ENCODE measurements around the gene C11orf21.

Gene C11orf21

GRCh38 chr11:2270322-2271076 is 31.2 kb downstream of the C11orf21 start, which contains the start of gene ASCL2:
ASCL2 (minus strand) TSS chr11:2270588; CDS start chr11:2270332, 256 bp downstream.
- DNase-seq: no peak

GRCh38 chr11:2269601-2270321 is 32.0 kb downstream of the C11orf21 start:
- DNase-seq: no peak

DNA sequence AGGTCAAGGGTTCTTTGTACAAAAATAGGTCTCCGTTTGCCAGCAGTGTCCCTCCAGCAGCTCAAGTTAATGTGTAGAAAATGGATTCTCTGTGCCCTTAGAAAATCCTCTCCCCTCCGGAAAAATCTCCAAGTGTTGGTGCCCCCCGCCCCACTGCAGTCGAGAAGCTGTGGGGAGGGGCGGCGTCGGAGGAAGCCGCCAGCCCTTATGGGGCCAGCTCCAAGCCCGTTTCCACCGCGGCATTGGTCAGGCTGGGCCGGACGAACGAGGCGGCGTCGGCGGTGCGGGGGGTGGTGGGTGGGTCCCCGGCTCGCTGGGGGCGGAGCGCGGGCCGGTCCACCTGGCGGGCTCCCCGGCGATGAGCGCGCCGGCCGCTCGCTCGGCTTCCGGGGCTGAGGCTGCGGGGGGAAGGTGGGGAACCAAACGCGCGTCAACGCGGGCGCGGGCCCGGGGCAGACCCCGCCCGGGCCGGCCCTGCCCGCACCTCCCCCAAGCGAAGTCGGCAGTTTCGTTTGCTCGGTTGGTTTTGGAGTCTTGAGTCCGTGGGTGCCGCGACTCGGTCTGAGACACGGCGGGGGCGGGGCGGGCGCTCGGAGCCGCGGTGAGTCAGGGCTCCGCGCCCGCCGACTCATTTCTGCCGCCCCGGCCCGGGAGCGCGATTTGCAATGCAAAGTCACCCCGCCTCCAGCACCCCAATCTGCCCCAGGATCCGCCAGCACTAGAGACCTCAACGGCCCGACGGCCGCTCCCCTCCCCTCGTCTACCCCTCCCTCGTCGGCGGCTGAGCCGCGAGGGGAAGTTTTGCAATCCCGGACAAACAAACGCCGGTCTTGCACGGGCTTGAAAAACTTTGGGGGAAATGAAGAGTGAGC is 32.8 kb downstream of the C11orf21 start:
- DNase-seq: no peak

DNA sequence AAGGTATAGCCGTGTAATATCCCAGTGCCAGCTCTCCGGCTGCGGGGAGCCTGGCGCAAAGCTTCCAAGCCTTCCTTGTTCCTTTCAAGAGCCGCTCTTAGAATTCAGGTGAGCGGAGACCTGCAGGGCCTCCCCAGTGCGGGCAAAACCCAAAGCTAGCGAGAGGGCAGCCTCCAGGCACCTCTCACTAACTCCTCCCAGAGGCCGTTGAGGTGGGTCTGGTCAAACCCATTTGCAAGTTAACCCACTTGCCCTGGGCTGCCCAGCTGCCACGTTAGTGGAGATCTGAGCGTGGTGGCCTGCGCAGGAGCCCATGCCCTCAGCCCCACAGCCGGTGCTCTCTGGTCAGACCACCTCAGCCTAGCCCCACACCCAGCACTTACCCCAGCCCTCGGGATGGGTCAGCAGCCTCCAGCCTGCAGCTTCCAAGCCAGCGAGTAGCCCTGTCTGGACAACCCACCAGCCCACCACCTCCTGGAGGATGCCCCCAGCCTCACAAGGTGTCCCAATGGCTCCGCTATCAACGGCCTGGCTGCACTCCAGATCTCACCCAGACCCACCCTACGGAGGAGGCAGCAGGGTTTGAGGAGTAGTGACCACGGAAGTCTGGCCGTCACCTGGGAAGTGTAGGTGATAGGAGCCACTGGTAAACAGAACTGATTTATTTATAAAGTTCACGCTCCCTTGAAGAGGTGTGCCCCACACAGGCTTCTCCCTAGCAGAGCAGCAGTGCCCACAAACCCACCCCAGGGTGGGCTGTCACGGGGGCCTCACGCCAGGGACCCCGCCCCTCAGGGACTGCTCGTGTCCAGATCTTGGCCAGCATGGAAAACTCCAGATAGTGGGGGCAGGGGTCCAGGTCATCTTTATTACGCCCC is 33.6 kb downstream of the C11orf21 start:
- no peak for DNase-seq

DNA sequence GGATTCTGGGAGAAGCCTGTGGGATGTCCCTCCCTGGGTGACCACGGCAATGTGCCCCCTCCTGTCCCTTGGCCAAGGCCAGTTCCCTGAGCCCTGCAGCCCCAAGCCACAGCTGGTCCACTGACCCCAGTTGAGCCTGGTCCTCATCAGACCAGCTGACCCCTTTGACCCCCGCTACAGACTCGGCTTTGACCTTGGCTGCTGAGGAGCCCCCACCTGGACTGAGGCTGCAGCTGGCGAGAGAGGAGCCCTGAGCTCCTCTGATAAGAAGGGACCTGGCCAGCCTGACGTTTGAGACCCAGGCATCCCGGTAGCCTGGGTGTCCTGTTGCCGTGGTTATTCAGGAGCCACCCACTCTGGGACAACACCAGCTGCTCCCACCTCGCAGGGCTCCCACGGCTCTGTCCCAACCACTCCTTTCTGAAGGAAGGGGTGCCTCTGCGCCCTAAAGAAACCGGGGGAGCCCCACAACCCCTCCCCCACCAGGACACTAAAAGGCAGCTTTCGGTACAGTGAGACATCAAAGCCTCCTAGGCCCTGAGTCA is 34.3 kb downstream of the C11orf21 start:
- DNase-seq: no peak

DNA sequence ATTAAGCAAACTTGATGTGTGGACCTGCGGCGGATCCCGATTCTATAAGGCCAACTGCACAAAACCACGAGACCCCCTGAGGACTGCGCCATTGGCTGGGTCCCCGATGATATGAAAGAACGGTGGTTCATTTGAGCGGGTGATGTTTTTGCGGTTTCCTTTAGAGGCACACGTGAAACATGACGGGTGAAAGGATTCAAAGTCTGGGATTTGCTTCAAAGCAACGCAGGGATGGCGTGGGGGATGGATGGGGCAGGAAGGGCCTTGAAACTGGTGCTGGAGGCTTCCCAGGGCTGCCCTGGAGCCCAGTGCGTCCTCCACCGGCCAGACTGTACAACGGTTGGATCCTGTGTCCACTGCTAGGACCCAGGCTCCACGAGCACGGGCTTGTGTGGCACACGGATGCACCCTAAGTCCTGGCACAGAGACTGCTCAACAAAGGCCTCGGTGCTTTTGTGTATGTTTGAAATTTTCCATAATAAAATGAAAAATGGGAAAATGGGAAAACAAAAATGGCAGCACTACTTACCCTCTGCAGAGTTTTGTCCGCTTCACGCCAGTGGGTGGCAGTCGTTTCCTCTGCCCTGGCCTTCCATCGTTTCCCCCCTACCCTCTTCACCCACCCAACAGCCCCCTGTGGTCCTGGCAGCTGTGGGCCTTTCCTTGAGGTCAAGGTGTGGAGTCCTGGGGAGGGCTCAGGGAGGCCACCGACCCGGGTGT is 35.0 kb downstream of the C11orf21 start:
- DNase-seq: no peak

- no peak for DNase-seq
Measured at GRCh38 chr11:2265854-2266585, 35.7 kb downstream of the C11orf21 start.

GRCh38 chr11:2265396-2265795 is 36.3 kb downstream of the C11orf21 start:
- no peak for DNase-seq

- DNase-seq: no peak
Measured at GRCh38 chr11:2264366-2265053, 37.2 kb downstream of the C11orf21 start.

DNA sequence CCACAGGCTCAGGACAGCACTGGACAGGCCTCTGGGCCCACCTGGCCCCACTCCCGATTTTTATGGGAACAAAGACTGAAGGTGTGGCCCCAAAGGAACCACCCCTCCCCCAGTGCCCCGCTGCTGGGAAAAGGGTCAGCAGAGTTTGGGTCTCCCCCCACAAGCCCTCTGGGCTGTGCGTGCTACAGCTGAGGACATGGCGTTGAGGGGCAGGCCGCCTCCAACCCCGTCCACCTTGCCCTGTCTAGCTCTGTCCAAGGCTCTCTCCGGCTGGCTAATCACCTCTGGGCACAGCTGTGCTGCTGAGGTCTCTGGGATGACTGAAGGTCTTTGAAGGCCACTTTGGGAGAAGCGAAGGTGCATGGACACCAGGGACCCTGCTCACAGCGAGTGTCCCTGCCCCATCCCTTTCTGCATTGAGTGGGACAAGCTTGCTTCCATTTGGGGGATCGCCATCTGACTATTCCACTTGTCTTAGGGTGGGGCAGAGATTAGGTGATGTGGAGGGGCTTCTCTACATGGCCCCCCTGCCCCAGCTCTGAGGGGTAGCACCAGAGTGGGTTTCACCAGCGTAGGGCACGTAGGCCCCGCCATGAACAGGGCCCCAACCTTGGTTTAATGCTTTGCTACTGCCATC is 37.9 kb downstream of the C11orf21 start:
- no peak for DNase-seq

DNA sequence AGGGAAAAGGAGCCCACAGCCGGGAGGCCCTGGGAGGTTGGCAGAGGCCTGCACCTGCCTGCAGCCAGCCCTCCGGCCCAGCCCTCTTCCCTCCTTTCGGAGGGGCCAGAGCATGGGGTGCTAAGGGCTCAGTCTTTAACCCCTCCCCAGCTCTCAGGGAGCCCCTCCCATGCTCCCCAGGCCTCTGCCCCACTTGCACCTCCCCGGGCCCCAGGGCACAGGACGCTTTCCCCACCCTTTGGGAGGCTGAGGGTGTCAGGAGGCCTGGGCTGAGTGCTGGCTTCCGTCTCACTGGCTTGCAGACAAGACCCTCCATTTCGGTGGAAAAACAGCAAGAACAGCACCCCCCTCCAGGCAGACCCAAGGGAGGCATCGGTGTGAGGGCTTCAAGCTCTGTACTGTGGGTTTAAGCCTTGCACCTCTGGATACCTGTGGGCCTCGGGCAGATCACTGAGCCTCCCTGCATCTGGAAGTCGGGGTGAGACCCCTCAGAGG is 38.6 kb downstream of the C11orf21 start:
- no peak for DNase-seq

DNA sequence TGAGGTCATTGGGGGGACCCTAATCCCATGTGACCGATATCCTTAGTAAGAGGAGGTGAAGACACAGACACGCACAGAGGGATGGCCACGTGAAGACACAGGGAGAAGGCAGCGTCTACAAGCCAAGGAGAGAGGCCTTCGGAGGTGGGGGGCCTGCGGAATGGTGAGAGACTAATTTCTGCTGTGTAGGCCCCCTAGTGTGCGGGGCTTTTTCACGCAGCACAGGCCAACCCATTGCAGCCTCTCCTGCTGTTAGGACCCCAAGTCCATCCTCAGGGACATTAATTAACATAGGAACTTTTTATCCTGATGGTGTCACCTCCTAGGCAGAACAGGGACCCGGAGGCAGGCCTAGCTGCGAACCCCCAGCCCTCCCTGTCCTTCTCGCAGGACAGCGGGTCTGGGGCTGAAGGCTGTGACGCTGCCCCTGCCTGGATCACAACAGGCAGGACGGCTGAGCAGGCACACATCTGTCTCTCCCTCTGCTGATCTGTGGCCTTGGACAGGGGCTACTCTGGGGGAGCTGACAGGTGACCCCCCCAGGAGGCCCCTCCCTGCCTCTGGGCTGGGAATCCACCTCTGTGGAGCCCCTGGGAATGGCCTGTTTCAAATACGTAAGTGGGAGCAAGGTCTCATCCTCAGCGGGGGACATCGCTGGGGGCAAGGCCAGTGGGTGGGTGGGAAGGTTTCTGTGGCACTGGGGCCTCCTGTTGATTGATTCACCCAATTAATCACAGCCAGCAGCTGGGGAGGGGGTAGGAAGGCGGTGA is 39.2 kb downstream of the C11orf21 start:
- no peak for DNase-seq

GRCh38 chr11:2261436-2262230 is 40.1 kb downstream of the C11orf21 start:
- no peak for DNase-seq

GRCh38 chr11:2260491-2261364 is 41.0 kb downstream of the C11orf21 start:
- DNase-seq: no peak

DNA sequence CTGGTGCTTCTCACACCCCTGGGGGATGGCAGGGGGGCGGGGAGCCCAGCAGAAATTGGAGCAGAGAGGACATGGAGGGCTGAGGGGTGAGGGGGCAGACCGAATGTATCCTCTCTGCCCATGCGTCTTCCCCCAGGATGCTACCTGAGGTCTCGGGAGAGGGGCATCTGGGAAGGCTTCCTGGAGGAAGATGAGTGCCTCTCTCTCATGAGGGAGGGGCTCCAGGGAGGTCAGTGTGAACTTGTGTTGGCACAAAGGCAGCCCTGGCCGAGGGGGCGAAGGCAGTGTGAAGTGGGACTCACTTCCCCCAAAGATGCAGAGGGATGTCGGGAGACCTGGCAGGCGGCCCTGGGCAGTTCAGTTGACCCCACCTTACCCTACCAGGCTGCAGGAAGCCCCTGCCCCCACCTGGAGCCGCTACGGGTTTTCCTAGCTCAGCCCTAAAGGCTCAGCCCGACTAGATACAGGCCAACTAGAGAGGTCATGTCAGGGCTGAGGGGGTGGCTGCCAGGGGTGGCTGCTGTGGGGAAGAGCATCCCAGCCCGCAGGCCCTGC is 41.7 kb downstream of the C11orf21 start:
- DNase-seq: no peak

DNA sequence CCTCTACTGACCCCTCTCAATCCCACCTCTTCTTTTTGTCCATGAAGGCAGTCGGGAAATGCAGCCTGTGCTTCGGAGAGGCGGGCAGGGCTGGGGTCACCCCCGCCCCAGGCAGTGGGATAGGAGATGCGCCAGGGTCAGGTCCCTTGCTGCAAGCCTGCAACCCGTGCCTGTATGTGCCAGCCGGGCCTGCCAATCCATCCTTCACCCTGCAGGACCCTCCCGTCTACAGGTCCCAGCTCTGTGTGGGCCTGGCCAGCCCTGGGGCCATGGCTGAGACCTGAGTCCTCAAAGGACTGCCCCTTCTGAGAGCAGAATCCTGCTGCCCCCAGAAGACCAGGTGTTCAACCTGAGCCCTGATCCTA is 42.3 kb downstream of the C11orf21 start:
- no peak for DNase-seq

Data from GOT3 (cell line).